A673 (cell line): Measurements from ENCODE around the gene FBXO31.

Experiments
- CTCF ChIP-seq: fragments of 300-800, 200-600 bp; sonication (generic); conservative IDR thresholded peaks from 2 replicates; pipeline ENCODE4 v1.5.1; 2017; ENCODE audit warnings: low read depth, mild to moderate bottlenecking, antibody characterized with exemption, low read length, moderate library complexity, mixed read lengths
- EZH2 ChIP-seq: fragments of 200-600 bp; sonication (generic); IDR thresholded peaks from 2 replicates; pipeline ENCODE4 v1.6.1; 2017; ENCODE audit warnings: borderline replicate concordance, low read depth, mild to moderate bottlenecking, mixed read lengths, antibody characterized with exemption, low read length; ENCODE audit not compliant: poor library complexity, severe bottlenecking

GRCh38 chr16:87350031-87350430 lies 33.5 kb downstream of the FBXO31 start:
- TF ChIP-seq CTCF (no peak), EZH2 (no peak)
